Measurements from ENCODE around the gene OR10A7.
"Not testable (repeated sequence)": the region's sequence is repeated elsewhere in the genome, so short reads cannot be mapped to it uniquely, and the experiment has no call there.

OR10A7 gene

DNA sequence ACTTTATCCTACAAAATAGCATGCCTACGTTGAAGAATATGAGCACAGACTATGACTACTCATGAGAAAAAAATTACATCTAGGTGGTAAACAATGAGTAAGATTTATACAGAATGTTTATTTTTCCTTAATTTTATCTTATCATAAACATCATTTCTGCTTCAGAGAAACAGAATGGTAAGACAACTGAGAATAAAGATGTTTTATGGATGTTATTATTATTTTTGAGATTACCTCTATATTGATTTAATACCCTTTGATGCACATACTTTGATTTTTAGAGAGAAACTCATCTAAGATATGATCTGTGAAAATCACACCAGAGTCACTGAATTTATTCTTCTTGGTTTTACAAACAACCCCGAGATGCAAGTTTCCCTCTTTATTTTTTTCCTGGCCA lies at the start of gene OR10A7:
TSS of gene OR10A7 (plus strand) at position 301 of the 400 bp plus-strand sequence. CDS start at position 301, 0 bp downstream.
- H2AFZ ChIP-seq (ENCODE audit: low read depth, low read length), result no peak within 1 kb of the TSS
- no peaks in the 10 kb centered on the region for H3K4me1 ChIP-seq (ENCODE audit: insufficient read depth, low read length)
- H3K4me3 ChIP-seq (ENCODE audit: low read length), result no peak within 1 kb of the TSS
- no peaks in the 10 kb centered on the region for H3K36me3 ChIP-seq (ENCODE audit: insufficient read depth, low read length)
- no peaks in the 10 kb centered on the region for H3K9me3 ChIP-seq (ENCODE audit: low read length)
- H3K27me3 ChIP-seq (ENCODE audit: insufficient read depth, low read length), result no peaks in the 10 kb centered on the region

GRCh38 chr12:55171445-55171844 lies 49.4 kb upstream of the OR10A7 start:
- H3K4me1 ChIP-seq (ENCODE audit: insufficient read depth, low read length), result no peaks in the 10 kb centered on the region
- no peak overlapping the region for H2AFZ ChIP-seq (ENCODE audit: low read depth, low read length)
- H3K4me3 ChIP-seq (ENCODE audit: low read length), result no peak overlapping the region
- H3K9me3 ChIP-seq (ENCODE audit: low read length), result no peaks in the 10 kb centered on the region
- no peaks in the 10 kb centered on the region for H3K36me3 ChIP-seq (ENCODE audit: insufficient read depth, low read length)
- no peaks in the 10 kb centered on the region for H3K27me3 ChIP-seq (ENCODE audit: insufficient read depth, low read length)

DNA sequence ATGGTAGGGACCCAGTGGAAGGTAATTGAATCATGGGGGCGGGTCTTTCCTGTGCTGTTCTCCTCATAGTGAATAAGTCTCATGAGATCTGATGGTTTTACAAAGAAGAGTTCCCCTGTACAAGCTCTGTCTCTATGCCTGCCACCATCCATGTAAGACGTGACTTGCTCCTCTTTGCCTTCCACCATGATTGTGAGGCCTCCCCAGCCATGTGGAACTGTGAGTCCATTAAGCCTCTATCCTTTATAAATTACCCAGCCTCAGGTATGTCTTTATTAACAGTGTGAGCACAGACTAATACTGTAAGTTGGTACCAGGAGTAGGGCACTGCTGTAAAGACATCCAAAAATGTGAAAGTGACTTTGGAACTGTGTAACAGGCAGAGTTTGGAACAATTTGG lies 49.0 kb upstream of the OR10A7 start:
- H3K36me3 ChIP-seq (ENCODE audit: insufficient read depth, low read length); H2AFZ ChIP-seq (ENCODE audit: low read depth, low read length); H3K9me3 ChIP-seq (ENCODE audit: low read length); H3K4me3 ChIP-seq (ENCODE audit: low read length); H3K27me3 ChIP-seq (ENCODE audit: insufficient read depth, low read length); H3K4me1 ChIP-seq (ENCODE audit: insufficient read depth, low read length): not testable (repeated sequence)

DNA sequence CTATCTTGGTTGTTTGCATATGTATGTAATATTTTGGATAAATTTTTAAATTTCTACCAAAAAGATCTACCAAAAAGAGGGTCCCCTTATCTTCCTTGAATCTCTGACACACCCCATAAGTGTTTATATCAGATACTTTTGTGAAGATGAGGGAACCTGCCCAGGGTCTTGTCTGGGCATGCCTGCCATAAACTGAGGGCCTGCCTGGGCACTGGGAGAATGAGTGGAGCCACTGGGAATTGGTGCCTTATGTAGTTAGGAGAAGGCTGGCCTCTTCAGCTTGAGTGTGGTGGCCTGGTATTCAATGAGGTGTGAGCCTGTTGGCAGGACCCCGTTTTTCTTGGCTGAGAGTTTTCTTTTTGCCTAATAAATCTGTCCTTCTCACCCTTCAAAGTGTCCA lies 48.1 kb upstream of the OR10A7 start:
- H3K9me3 ChIP-seq (ENCODE audit: low read length), result no peaks in the 10 kb centered on the region
- H3K4me3 ChIP-seq (ENCODE audit: low read length), result no peak overlapping the region
- no peak overlapping the region for H2AFZ ChIP-seq (ENCODE audit: low read depth, low read length)
- no peaks in the 10 kb centered on the region for H3K27me3 ChIP-seq (ENCODE audit: insufficient read depth, low read length)
- no peaks in the 10 kb centered on the region for H3K36me3 ChIP-seq (ENCODE audit: insufficient read depth, low read length)
- no peaks in the 10 kb centered on the region for H3K4me1 ChIP-seq (ENCODE audit: insufficient read depth, low read length)

DNA sequence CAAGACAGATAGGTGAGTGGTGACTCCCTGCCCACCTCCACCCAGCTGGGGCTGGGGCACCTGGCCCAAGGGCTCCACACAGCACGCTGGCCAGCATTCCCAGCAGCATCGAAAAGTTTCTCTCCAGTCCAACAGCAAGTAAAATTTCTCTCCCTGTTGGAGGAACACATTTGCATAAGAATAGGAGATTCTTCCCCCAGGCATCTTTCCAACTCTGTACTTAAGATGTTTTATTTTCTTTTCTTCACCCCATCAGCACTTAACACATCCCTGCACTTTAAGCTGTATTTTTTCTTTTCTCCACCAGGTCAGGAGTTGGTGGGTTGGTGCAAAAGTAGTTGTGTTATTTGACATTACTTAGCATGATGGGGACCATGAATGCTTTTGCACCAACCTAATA lies 47.4 kb upstream of the OR10A7 start:
- Histone ChIP-seq H3K4me1 (ENCODE audit: insufficient read depth, low read length) (no peaks in the 10 kb centered on the region), H3K9me3 (ENCODE audit: low read length) (no peaks in the 10 kb centered on the region), H2AFZ (ENCODE audit: low read depth, low read length) (no peak overlapping the region), H3K36me3 (ENCODE audit: insufficient read depth, low read length) (no peaks in the 10 kb centered on the region), H3K27me3 (ENCODE audit: insufficient read depth, low read length) (no peaks in the 10 kb centered on the region), H3K4me3 (ENCODE audit: low read length) (no peak overlapping the region)

GRCh38 chr12:55188573-55188972 lies 32.3 kb upstream of the OR10A7 start:
- no peak overlapping the region for H3K4me3 ChIP-seq (ENCODE audit: low read length)
- H3K9me3 ChIP-seq (ENCODE audit: low read length), result no peaks in the 10 kb centered on the region
- H2AFZ ChIP-seq (ENCODE audit: low read depth, low read length), result no peak overlapping the region
- H3K27me3 ChIP-seq (ENCODE audit: insufficient read depth, low read length), result no peaks in the 10 kb centered on the region
- no peaks in the 10 kb centered on the region for H3K36me3 ChIP-seq (ENCODE audit: insufficient read depth, low read length)
- H3K4me1 ChIP-seq (ENCODE audit: insufficient read depth, low read length), result no peaks in the 10 kb centered on the region

DNA sequence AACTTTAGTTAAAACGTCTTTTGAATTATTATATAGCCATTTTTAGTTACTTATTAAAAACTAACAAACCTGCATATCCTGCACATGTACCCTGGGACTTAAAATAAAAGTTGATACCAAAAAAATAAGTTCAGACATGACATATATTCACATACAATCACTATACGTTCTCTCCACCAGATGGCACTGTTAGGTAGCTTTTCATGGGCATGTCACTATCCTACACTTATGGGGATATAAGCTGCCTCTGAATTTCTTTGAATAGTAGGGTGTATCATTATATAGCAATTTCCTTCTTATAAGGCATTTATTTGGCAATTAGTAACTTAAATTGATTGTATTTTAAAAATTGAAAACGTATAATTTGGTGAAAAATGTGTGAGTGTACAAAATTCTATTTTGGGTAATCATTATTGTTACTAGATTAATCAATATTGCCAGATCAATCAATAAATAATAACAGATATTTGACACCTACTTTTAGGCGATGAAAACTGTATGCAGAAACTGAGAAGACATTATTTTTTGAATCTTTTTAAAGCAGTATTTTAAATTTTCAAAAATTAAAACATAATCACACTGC lies 31.8 kb upstream of the OR10A7 start:
- no peaks in the 10 kb centered on the region for H3K4me1 ChIP-seq (ENCODE audit: insufficient read depth, low read length)
- H3K27me3 ChIP-seq (ENCODE audit: insufficient read depth, low read length), result no peaks in the 10 kb centered on the region
- no peaks in the 10 kb centered on the region for H3K36me3 ChIP-seq (ENCODE audit: insufficient read depth, low read length)
- H3K9me3 ChIP-seq (ENCODE audit: low read length), result no peaks in the 10 kb centered on the region
- no peak overlapping the region for H2AFZ ChIP-seq (ENCODE audit: low read depth, low read length)
- H3K4me3 ChIP-seq (ENCODE audit: low read length), result no peak overlapping the region

- Histone ChIP-seq H3K4me1 (ENCODE audit: insufficient read depth, low read length) (no peaks in the 10 kb centered on the region), H2AFZ (ENCODE audit: low read depth, low read length) (no peak overlapping the region), H3K9me3 (ENCODE audit: low read length) (no peaks in the 10 kb centered on the region), H3K27me3 (ENCODE audit: insufficient read depth, low read length) (no peaks in the 10 kb centered on the region), H3K4me3 (ENCODE audit: low read length) (no peak overlapping the region), H3K36me3 (ENCODE audit: insufficient read depth, low read length) (no peaks in the 10 kb centered on the region)
Measured at GRCh38 chr12:55194382-55194781, 26.4 kb upstream of the OR10A7 start.

- Histone ChIP-seq H3K36me3 (ENCODE audit: insufficient read depth, low read length) (no peaks in the 10 kb centered on the region), H3K27me3 (ENCODE audit: insufficient read depth, low read length) (no peaks in the 10 kb centered on the region), H2AFZ (ENCODE audit: low read depth, low read length) (no peak overlapping the region), H3K4me1 (ENCODE audit: insufficient read depth, low read length) (no peaks in the 10 kb centered on the region), H3K4me3 (ENCODE audit: low read length) (no peak overlapping the region), H3K9me3 (ENCODE audit: low read length) (no peaks in the 10 kb centered on the region)
Measured at GRCh38 chr12:55226523-55226922, 5.7 kb downstream of the OR10A7 start.

DNA sequence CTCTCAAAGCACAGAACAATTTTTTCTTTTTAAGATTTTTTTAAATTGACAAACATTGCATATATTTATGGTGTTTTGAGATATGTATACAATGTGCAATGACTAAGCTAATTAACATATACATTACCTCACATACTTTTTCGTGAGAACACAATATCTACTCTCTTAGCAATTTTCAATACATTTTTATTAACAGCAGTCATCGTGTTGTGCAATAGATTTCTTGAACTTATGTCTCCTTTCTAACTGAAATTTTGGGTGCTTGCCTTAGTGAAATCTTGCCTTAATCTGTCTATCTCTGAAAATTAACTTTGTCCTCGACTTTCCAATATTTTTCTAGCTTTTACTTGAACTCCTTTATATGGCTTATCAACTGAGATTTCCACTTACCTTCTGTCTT lies 6.8 kb downstream of the OR10A7 start:
- no peak overlapping the region for H3K4me3 ChIP-seq (ENCODE audit: low read length)
- no peaks in the 10 kb centered on the region for H3K4me1 ChIP-seq (ENCODE audit: insufficient read depth, low read length)
- H3K9me3 ChIP-seq (ENCODE audit: low read length), result no peaks in the 10 kb centered on the region
- H3K27me3 ChIP-seq (ENCODE audit: insufficient read depth, low read length), result no peaks in the 10 kb centered on the region
- no peak overlapping the region for H2AFZ ChIP-seq (ENCODE audit: low read depth, low read length)
- H3K36me3 ChIP-seq (ENCODE audit: insufficient read depth, low read length), result no peaks in the 10 kb centered on the region

- H3K4me1 ChIP-seq (ENCODE audit: insufficient read depth, low read length), result peaks cover 4% of the 10 kb centered on the region
- H3K9me3 ChIP-seq (ENCODE audit: low read length), result no peaks in the 10 kb centered on the region
- peaks cover 4% of the 10 kb centered on the region for H3K27me3 ChIP-seq (ENCODE audit: insufficient read depth, low read length)
- H3K36me3 ChIP-seq (ENCODE audit: insufficient read depth, low read length), result no peaks in the 10 kb centered on the region
- H3K4me3 ChIP-seq (ENCODE audit: low read length), result no peak within 1 kb of the TSS
- no peak within 1 kb of the TSS for H2AFZ ChIP-seq (ENCODE audit: low read depth, low read length)
Measured at GRCh38 chr12:55244309-55244708, 23.5 kb downstream of the OR10A7 start, which contains the start of gene OR6C74. Gene OR6C74, plus strand, starts transcription at chr12:55244609. Its CDS starts 2,679 bp downstream, at chr12:55247288.

DNA sequence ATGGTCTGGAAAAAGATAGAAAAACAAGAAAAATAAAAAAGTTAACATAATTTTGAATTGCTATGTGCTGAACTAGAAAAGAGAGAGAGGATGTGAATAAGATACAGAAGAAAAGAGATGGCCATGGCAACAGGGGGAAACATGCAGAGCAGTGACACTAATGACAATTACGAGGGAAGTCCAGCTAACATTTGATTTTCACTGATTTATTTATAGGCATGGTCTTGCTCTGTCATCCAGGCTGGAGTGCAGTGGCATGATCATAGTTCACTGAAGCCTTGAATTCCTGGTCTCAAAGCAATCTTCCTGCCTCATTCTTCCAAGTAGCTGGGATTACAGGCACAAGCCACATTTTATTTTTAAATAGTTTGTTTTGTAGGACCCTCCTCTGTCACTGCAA lies 25.3 kb downstream of the OR10A7 start:
- H3K36me3 ChIP-seq (ENCODE audit: insufficient read depth, low read length), result no peaks in the 10 kb centered on the region
- no peaks in the 10 kb centered on the region for H3K9me3 ChIP-seq (ENCODE audit: low read length)
- H3K27me3 ChIP-seq (ENCODE audit: insufficient read depth, low read length), result peaks cover 4% of the 10 kb centered on the region
- no peak overlapping the region for H3K4me3 ChIP-seq (ENCODE audit: low read length)
- no peak overlapping the region for H2AFZ ChIP-seq (ENCODE audit: low read depth, low read length)
- peaks cover 4% of the 10 kb centered on the region for H3K4me1 ChIP-seq (ENCODE audit: insufficient read depth, low read length)

DNA sequence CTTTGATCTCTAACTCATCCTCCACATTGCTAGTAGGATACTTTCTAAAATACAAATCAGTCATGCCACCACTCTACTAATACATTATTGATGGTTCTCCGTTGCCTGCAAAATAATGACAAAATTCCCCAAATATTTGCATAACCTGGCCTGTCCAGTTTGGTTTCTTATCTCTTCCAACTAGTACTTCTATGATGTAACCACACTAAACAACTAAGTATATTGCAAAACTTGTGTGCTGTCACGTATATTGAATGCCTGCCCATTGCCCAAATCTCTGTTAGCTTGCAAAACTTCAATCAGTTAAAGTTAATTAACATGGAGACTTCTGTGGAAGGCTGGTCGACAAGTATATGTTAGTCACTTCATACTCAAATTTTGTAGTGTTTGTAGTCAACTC lies 30.1 kb downstream of the OR10A7 start:
- peaks cover 4% of the 10 kb centered on the region for H3K4me1 ChIP-seq (ENCODE audit: insufficient read depth, low read length)
- no peaks in the 10 kb centered on the region for H3K36me3 ChIP-seq (ENCODE audit: insufficient read depth, low read length)
- H3K4me3 ChIP-seq (ENCODE audit: low read length), result no peak overlapping the region
- peaks cover 4% of the 10 kb centered on the region for H3K27me3 ChIP-seq (ENCODE audit: insufficient read depth, low read length)
- H3K9me3 ChIP-seq (ENCODE audit: low read length), result no peaks in the 10 kb centered on the region
- H2AFZ ChIP-seq (ENCODE audit: low read depth, low read length), result no peak overlapping the region

DNA sequence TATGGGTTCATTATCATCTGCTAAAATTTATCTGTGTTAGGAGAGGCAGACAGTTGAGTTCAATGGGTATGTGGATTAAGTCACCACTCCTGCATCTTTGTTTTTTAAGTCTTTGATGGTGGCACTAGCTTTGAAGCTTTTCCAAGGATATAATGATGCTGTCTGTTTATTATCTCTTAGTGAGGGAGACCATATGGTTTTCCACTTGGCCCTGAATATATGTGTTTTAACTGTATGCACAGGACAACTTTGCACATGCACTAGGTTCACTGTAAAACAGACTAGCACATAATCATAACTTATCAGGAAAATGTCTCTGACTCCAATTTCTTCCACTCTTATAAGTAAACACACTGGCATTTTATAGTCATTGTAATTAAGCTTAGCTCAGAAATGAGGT lies 32.5 kb downstream of the OR10A7 start:
- Histone ChIP-seq H3K27me3 (ENCODE audit: insufficient read depth, low read length) (no peaks in the 10 kb centered on the region), H3K36me3 (ENCODE audit: insufficient read depth, low read length) (no peaks in the 10 kb centered on the region), H3K4me1 (ENCODE audit: insufficient read depth, low read length) (no peaks in the 10 kb centered on the region), H3K9me3 (ENCODE audit: low read length) (no peaks in the 10 kb centered on the region), H3K4me3 (ENCODE audit: low read length) (no peak overlapping the region), H2AFZ (ENCODE audit: low read depth, low read length) (no peak overlapping the region)

Data from neuron (in vitro differentiated cells).